HepG2 (cell line): Measurements from ENCODE around the gene SPTBN4. TPM values are rescaled to one million over a fixed set of nuclear protein-coding genes. Genes with fewer than 3 reads are reported as not detected.
A peak's percentile ranks its signal among the peaks of the same experiment; 100 is the strongest.

Source experiments
- CREM ChIP-seq, 2 experiments: sonication (generic) in 1 of 2; formaldehyde crosslinking in 1 of 2; IDR thresholded peaks; 2 replicates each; pipeline versions ENCODE4 v1.4.0 to v1.6.1; 2016 to 2020; ENCODE audit warnings: antibody characterized with exemption in 1 of 2, mild to moderate bottlenecking in 1 of 2, missing genetic modification reagents in 1 of 2
- FOXP1 ChIP-seq, 2 experiments: fragments of 450-650 bp in 1 of 2; IDR thresholded peaks; 2 replicates each; pipeline ENCODE4 v1.6.1; 2017 to 2018; ENCODE audit warnings: antibody characterized with exemption in 1 of 2
- IKZF5 ChIP-seq: IDR thresholded peaks from 2 replicates; pipeline ENCODE4 v1.6.1; 2018; ENCODE audit warnings: missing genetic modification reagents, mild to moderate bottlenecking, missing compliant biosample characterization
- ISX ChIP-seq: sonication (generic); formaldehyde crosslinking; conservative IDR thresholded peaks from 2 replicates; pipeline ENCODE4 v1.5.0; 2020; ENCODE audit warnings: missing genetic modification reagents
- KDM3A ChIP-seq: IDR thresholded peaks from 2 replicates; pipeline ENCODE4 v1.6.1; 2018; ENCODE audit warnings: low read depth, missing compliant biosample characterization
- MIER2 ChIP-seq: IDR thresholded peaks from 2 replicates; pipeline ENCODE4 v1.6.1; 2016; ENCODE audit warnings: missing biosample characterization, missing genetic modification reagents
- NFRKB ChIP-seq: fragments of 450-650 bp; IDR thresholded peaks from 2 replicates; pipeline ENCODE4 v1.6.1; 2017
- PAF1 ChIP-seq: IDR thresholded peaks from 2 replicates; pipeline ENCODE4 v1.6.1; 2016; ENCODE audit warnings: missing genetic modification reagents, missing compliant biosample characterization
- PRPF4 ChIP-seq: fragments of 200-400 bp; formaldehyde crosslinking; IDR thresholded peaks from 2 replicates; pipeline ENCODE4 v1.6.1; 2016; ENCODE audit warnings: low read length, low read depth; ENCODE audit not compliant: poor library complexity, severe bottlenecking
- TAF15 ChIP-seq: fragments of 200-400 bp; formaldehyde crosslinking; IDR thresholded peaks from one replicate; pipeline ENCODE4 v1.6.1; 2018; ENCODE audit warnings: mild to moderate bottlenecking, low read depth, low read length; ENCODE audit not compliant: poor library complexity, severe bottlenecking
- ZEB1 ChIP-seq: IDR thresholded peaks from 2 replicates; pipeline ENCODE4 v1.6.1; 2012; ENCODE audit warnings: mild to moderate bottlenecking, low read depth, inconsistent platforms; ENCODE audit not compliant: insufficient replicate concordance
- ZFYVE20 ChIP-seq: sonication (generic); formaldehyde crosslinking; IDR thresholded peaks from 2 replicates; pipeline ENCODE4 v1.8.0; 2023; ENCODE audit warnings: low read depth, mild to moderate bottlenecking, moderate library complexity, missing genetic modification reagents, borderline replicate concordance
- ZNF44 ChIP-seq: sonication (generic); formaldehyde crosslinking; IDR thresholded peaks from 2 replicates; pipeline ENCODE4 v1.5.1; 2020; ENCODE audit warnings: mild to moderate bottlenecking, missing genetic modification reagents
- ZNF569 ChIP-seq: sonication (generic); formaldehyde crosslinking; IDR thresholded peaks from 2 replicates; pipeline ENCODE4 v1.5.0; 2020; ENCODE audit warnings: mild to moderate bottlenecking, missing genetic modification reagents, moderate library complexity, borderline replicate concordance
- ZNF883 ChIP-seq: sonication (generic); formaldehyde crosslinking; IDR thresholded peaks from 2 replicates; pipeline ENCODE4 v1.5.1; 2020; ENCODE audit warnings: mild to moderate bottlenecking, missing genetic modification reagents; ENCODE audit errors: not compliant biosample characterization
- ZNF891 ChIP-seq: sonication (generic); formaldehyde crosslinking; IDR thresholded peaks from 2 replicates; pipeline ENCODE4 v1.5.0; 2020; ENCODE audit warnings: mild to moderate bottlenecking, missing genetic modification reagents
- polyA plus RNA-seq, 8 experiments: library from polyadenylated mRNA; depleted of rRNA in 3 of 8; stranded (reverse) in 7 of 8; unstranded in 1 of 8; fragments of >200 nt; fragmentation: Illumina TruSeq in 4 of 8; extraction: Trizol in 4 of 8; gene quantifications; 2 replicates each; pipeline versions ENCODE4 v1.2.1 to v1.2.3, GENCODE V29; 2011 to 2016; ENCODE audit warnings: low read depth in 4 of 8, missing spikeins in 1 of 8, mixed read lengths in 1 of 8; ENCODE audit not compliant: insufficient read depth in 1 of 8
- total RNA-seq, 5 experiments: library from RNA; depleted of rRNA; stranded (reverse); fragments of >200 nt; fragmentation: Illumina TruSeq; extraction: Trizol; gene quantifications; 2 replicates each; pipeline ENCODE4 v1.2.3, GENCODE V29; 2016; ENCODE audit warnings: low read depth in 1 of 5
- TF ChIP-seq, protein P1 (sequence below): sonication (generic); formaldehyde crosslinking; IDR thresholded peaks from 2 replicates; pipeline ENCODE4 v1.5.0; 2020; ENCODE audit warnings: mild to moderate bottlenecking, missing genetic modification reagents, borderline replicate concordance
- TF ChIP-seq, protein P2 (sequence below): sonication (generic); formaldehyde crosslinking; conservative IDR thresholded peaks from 2 replicates; pipeline ENCODE4 v1.8.1; 2023; ENCODE audit warnings: missing genetic modification reagents

The SPTBN4 gene
- total and polyA plus RNA-seq, 2 of the 13 experiments (the other 11 are each of a cell fraction or from before 2014, with no cell fraction given): 0.11 TPM

GRCh38 chr19:40443131-40443999, 23.4 kb upstream of the SPTBN4 start (continued):
- TF ChIP-seq, protein P1, sequence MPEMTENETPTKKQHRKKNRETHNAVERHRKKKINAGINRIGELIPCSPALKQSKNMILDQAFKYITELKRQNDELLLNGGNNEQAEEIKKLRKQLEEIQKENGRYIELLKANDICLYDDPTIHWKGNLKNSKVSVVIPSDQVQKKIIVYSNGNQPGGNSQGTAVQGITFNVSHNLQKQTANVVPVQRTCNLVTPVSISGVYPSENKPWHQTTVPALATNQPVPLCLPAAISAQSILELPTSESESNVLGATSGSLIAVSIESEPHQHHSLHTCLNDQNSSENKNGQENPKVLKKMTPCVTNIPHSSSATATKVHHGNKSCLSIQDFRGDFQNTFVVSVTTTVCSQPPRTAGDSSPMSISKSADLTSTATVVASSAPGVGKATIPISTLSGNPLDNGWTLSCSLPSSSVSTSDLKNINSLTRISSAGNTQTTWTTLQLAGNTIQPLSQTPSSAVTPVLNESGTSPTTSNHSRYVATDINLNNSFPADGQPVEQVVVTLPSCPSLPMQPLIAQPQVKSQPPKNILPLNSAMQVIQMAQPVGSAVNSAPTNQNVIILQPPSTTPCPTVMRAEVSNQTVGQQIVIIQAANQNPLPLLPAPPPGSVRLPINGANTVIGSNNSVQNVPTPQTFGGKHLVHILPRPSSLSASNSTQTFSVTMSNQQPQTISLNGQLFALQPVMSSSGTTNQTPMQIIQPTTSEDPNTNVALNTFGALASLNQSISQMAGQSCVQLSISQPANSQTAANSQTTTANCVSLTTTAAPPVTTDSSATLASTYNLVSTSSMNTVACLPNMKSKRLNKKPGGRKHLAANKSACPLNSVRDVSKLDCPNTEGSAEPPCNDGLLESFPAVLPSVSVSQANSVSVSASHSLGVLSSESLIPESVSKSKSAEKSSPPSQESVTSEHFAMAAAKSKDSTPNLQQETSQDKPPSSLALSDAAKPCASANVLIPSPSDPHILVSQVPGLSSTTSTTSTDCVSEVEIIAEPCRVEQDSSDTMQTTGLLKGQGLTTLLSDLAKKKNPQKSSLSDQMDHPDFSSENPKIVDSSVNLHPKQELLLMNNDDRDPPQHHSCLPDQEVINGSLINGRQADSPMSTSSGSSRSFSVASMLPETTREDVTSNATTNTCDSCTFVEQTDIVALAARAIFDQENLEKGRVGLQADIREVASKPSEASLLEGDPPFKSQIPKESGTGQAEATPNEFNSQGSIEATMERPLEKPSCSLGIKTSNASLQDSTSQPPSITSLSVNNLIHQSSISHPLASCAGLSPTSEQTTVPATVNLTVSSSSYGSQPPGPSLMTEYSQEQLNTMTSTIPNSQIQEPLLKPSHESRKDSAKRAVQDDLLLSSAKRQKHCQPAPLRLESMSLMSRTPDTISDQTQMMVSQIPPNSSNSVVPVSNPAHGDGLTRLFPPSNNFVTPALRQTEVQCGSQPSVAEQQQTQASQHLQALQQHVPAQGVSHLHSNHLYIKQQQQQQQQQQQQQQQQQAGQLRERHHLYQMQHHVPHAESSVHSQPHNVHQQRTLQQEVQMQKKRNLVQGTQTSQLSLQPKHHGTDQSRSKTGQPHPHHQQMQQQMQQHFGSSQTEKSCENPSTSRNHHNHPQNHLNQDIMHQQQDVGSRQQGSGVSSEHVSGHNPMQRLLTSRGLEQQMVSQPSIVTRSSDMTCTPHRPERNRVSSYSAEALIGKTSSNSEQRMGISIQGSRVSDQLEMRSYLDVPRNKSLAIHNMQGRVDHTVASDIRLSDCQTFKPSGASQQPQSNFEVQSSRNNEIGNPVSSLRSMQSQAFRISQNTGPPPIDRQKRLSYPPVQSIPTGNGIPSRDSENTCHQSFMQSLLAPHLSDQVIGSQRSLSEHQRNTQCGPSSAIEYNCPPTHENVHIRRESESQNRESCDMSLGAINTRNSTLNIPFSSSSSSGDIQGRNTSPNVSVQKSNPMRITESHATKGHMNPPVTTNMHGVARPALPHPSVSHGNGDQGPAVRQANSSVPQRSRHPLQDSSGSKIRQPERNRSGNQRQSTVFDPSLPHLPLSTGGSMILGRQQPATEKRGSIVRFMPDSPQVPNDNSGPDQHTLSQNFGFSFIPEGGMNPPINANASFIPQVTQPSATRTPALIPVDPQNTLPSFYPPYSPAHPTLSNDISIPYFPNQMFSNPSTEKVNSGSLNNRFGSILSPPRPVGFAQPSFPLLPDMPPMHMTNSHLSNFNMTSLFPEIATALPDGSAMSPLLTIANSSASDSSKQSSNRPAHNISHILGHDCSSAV (CRISPR knock-in tag): no peak
- TF ChIP-seq ZNF569 (CRISPR knock-in tag): no peak
- TF ChIP-seq ZNF44 (CRISPR knock-in tag): no peak
- no peak; the same call in 1 of the 2 replicates for TF ChIP-seq KDM3A (CRISPR knock-in tag)
- TF ChIP-seq NFRKB: no peak
- TF ChIP-seq PAF1 (CRISPR knock-in tag): no peak
- TF ChIP-seq ZFYVE20 (CRISPR knock-in tag): no peak
- TF ChIP-seq ZNF891 (CRISPR knock-in tag): peak; percentile 67; the same call in 1 of the 2 replicates
- no peak for TF ChIP-seq TAF15
- TF ChIP-seq MIER2 (CRISPR knock-in tag): no peak
- TF ChIP-seq, protein P2, sequence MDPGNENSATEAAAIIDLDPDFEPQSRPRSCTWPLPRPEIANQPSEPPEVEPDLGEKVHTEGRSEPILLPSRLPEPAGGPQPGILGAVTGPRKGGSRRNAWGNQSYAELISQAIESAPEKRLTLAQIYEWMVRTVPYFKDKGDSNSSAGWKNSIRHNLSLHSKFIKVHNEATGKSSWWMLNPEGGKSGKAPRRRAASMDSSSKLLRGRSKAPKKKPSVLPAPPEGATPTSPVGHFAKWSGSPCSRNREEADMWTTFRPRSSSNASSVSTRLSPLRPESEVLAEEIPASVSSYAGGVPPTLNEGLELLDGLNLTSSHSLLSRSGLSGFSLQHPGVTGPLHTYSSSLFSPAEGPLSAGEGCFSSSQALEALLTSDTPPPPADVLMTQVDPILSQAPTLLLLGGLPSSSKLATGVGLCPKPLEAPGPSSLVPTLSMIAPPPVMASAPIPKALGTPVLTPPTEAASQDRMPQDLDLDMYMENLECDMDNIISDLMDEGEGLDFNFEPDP (CRISPR knock-in tag): no peak
- no peak for TF ChIP-seq FOXP1 (IDR thresholded peaks at IDR 0.05)
- peak; percentile 16; the same call in 1 of the 2 replicates for TF ChIP-seq FOXP1 (CRISPR knock-in tag; IDR thresholded peaks at IDR 0.05)
- TF ChIP-seq IKZF5 (CRISPR knock-in tag): 0 out of 2 replicates have a peak, but pooled peaks have one; percentile 48
- TF ChIP-seq PRPF4: peak; percentile 93
- peak; percentile 79 for TF ChIP-seq CREM (IDR thresholded peaks at IDR 0.05)
- TF ChIP-seq CREM (CRISPR knock-in tag; IDR thresholded peaks at IDR 0.05): no peak
- no peak for TF ChIP-seq ZNF883 (CRISPR knock-in tag)
- no peak for TF ChIP-seq ZEB1
- no peak for TF ChIP-seq ISX (CRISPR knock-in tag)
